Sigmoid colon (tissue), 4 donors: ENCODE measurements around the gene YIF1B.

Source experiments
- EP300 ChIP-seq, 4 donors: sonication (generic); formaldehyde crosslinking; IDR thresholded peaks; one replicate each; pipeline ENCODE4 v1.6.1; 2017; ENCODE audit warnings: antibody characterized with exemption in 4 of 4
- POLR2A ChIP-seq, 2 donors: fragments of 450-650 bp; IDR thresholded peaks; one replicate each; pipeline ENCODE4 v1.6.1; 2016; ENCODE audit warnings: antibody characterized with exemption in 2 of 2, mild to moderate bottlenecking in 2 of 2, moderate library complexity in 2 of 2
- POLR2AphosphoS5 ChIP-seq, 4 donors: sonication (generic); formaldehyde crosslinking; IDR thresholded peaks; one replicate each; pipeline ENCODE4 v1.6.1; 2017; ENCODE audit warnings: antibody characterized with exemption in 4 of 4
- TF ChIP-seq, protein P1 (sequence below), 4 experiments: fragments of 450-650 bp in 3 of 4; fragments of 200-600 bp in 1 of 4; IDR thresholded peaks; one replicate each; pipeline ENCODE4 v1.5.1; 2016 to 2019; ENCODE audit warnings: antibody characterized with exemption in 4 of 4, mild to moderate bottlenecking in 3 of 4, moderate library complexity in 2 of 4

- TF ChIP-seq, protein P1, sequence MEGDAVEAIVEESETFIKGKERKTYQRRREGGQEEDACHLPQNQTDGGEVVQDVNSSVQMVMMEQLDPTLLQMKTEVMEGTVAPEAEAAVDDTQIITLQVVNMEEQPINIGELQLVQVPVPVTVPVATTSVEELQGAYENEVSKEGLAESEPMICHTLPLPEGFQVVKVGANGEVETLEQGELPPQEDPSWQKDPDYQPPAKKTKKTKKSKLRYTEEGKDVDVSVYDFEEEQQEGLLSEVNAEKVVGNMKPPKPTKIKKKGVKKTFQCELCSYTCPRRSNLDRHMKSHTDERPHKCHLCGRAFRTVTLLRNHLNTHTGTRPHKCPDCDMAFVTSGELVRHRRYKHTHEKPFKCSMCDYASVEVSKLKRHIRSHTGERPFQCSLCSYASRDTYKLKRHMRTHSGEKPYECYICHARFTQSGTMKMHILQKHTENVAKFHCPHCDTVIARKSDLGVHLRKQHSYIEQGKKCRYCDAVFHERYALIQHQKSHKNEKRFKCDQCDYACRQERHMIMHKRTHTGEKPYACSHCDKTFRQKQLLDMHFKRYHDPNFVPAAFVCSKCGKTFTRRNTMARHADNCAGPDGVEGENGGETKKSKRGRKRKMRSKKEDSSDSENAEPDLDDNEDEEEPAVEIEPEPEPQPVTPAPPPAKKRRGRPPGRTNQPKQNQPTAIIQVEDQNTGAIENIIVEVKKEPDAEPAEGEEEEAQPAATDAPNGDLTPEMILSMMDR (IDR thresholded peaks at IDR 0.05) = no peak
- TF ChIP-seq POLR2A (IDR thresholded peaks at IDR 0.05) = no peak
- no peak for TF ChIP-seq EP300 (IDR thresholded peaks at IDR 0.05)
- TF ChIP-seq POLR2AphosphoS5 (IDR thresholded peaks at IDR 0.05) = peak in 2 of 4 donors; percentile 9 to 32
Measured at GRCh38 chr19:38362076-38362945, 46.6 kb upstream of the YIF1B start.
